ENCODE results near the gene CELA1. TPM values are rescaled to one million over a fixed set of nuclear protein-coding genes. Genes with fewer than 3 reads are reported as not detected.
"Not testable (repeated sequence)": the region's sequence is repeated elsewhere in the genome, so short reads cannot be mapped to it uniquely, and the experiment has no call there.

CELA1 gene
- total and polyA plus RNA-seq, 10 of the 15 experiments (the other 5 are each of a cell fraction or from before 2014, with no cell fraction given), result not detected

DNA sequence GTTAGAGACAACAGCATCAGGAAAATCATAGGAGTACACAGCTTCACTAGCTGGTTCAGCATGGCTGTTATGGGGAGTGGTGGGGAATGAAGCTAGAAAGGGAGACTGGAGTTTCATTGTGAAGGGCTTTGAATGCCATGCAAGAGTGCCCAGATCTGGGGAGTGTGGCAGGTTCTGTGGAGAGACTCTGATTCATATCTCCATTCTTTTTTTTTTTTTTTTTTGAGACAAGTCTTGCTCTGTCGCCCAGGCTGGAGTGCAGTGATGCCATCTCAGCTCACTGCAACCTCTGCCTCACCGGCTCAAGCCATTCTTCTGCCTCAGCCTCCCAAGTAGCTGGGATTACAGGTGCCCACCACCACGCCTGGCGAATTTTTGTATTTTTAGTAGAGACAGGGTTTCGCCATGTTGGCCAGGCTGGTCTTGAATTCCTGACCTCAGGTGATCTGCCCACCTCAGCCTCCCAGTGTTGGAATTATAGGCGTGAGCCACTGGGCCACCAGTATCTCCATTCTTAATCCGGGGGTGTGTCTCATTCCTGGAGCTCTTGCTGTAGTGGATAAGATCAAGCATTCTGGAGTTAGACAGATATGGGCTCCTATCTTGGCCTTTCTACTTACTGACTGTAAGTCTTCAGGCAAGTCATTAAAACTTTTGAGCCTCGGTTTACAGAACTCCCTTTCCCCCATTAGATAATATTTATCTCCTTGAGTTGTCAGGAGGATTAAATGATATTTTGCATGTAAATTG is 28.2 kb downstream of the CELA1 start:
- peaks cover 20% of the 10 kb centered on the region for H3K79me2 ChIP-seq (ENCODE audit: control insufficient read depth, insufficient read depth, low read length)
- H3K27me3 ChIP-seq (replicated peaks in 1 of 2; ENCODE audit: control insufficient read depth in 2 of 2, insufficient read depth in 2 of 2, low read length in 1 of 2); intact Hi-C loops (cut with micrococcal nuclease; ENCODE audit: unreplicated experiment); ATAC-seq; H3K9ac ChIP-seq (ENCODE audit: control insufficient read depth, insufficient read depth, low read length); FAIRE-seq; H2AFZ ChIP-seq (ENCODE audit: control insufficient read depth, low read depth, low read length); H3K27ac ChIP-seq (ENCODE audit: control insufficient read depth, insufficient read depth); BruUV-seq (replicated peaks); H3K9me3 ChIP-seq (replicated peaks; ENCODE audit: control insufficient read depth, insufficient read depth, low read length); H3K36me3 ChIP-seq (ENCODE audit: control insufficient read depth in 2 of 2, insufficient read depth in 2 of 2, low read length in 1 of 2); H3K4me2 ChIP-seq (ENCODE audit: control insufficient read depth, insufficient read depth); in situ Hi-C loops (cut with MboI); H3K4me3 ChIP-seq; DNase-seq (ENCODE audit: low read depth, low spot score); H4K20me1 ChIP-seq (ENCODE audit: control insufficient read depth, insufficient read depth): not testable (repeated sequence)
- ChIA-PET RAD21 (ENCODE audit: unreplicated experiment) (interaction anchor here (0.6 to 3.1 kb wide), 3 partner anchors 23 to 332 kb away, joined by 3 to 22 read pairs (median 4); partner anchors contain the start of gene LETMD1), CTCF (interaction anchor here (0.6 to 1.5 kb wide), 6 partner anchors 9 to 553 kb away, joined by 3 to 12 read pairs (median 3); partner anchors contain the start of gene DAZAP2), SMC1A (ENCODE audit: uncharacterized antibody, unreplicated experiment) (interaction anchor here (0.6 to 7.3 kb wide), 8 partner anchors 9 to 301 kb away, joined by 3 to 58 read pairs (median 4); no protein-coding TSS in a partner anchor), POLR2A (interaction anchor here (0.6 to 0.7 kb wide), 3 partner anchors 229 to 1214 kb away, joined by 3 to 4 read pairs (median 3); no protein-coding TSS in a partner anchor)
- 80% methylated on average over 7 of the region's 8 CpGs for WGBS (ENCODE audit: insufficient coverage, insufficient replicate concordance, low lambda C conversion rate, missing lambda C conversion rate)
- peaks cover 36% of the 10 kb centered on the region for H3K4me1 ChIP-seq (ENCODE audit: control insufficient read depth, insufficient read depth, low read length)

DNA sequence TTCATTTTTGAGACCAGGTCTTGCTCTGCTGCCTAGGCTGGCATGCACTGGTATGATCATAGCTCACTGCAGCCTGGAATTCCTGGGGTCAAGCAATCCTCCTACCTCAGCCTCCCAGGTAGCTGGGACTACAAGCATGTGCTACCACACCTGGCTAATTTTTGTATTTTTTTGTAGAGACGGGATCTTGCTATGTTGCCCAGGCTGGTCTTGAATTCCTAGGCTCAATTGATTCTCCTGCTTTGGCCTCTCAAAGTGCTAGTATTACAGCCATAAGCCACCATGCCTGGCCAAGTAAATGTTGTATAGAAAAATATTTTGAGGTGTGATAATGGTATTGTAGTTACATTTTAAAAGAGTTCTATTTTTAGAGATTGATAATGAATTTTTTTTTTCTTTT is 35.1 kb downstream of the CELA1 start:
- H3K27ac ChIP-seq (ENCODE audit: control insufficient read depth, insufficient read depth), result no peak overlapping the region
- FAIRE-seq, result no peak
- RAD21 ChIA-PET (ENCODE audit: unreplicated experiment), result no interaction called here
- H2AFZ ChIP-seq (ENCODE audit: control insufficient read depth, low read depth, low read length), result no peak overlapping the region
- SMC1A ChIA-PET (ENCODE audit: uncharacterized antibody, unreplicated experiment), result interaction anchor here (1.2 to 2.3 kb wide), 2 partner anchors 11 to 29 kb away, joined by 3 to 8 read pairs; no protein-coding TSS in a partner anchor
- H3K36me3 ChIP-seq (ENCODE audit: control insufficient read depth in 2 of 2, insufficient read depth in 2 of 2, low read length in 1 of 2), result peaks cover 0 to 6% of the 10 kb centered on the region in 2 experiments; a peak in 1 of 4 replicates
- intact Hi-C loops (cut with micrococcal nuclease; ENCODE audit: unreplicated experiment) (no loop called here), in situ Hi-C loops (cut with MboI) (no loop called here)
- no peak overlapping the region for H3K4me3 ChIP-seq
- CTCF ChIA-PET, result no interaction called here
- ATAC-seq, result no peak
- no peaks in the 10 kb centered on the region for H3K9me3 ChIP-seq (replicated peaks; ENCODE audit: control insufficient read depth, insufficient read depth, low read length)
- H3K9ac ChIP-seq (ENCODE audit: control insufficient read depth, insufficient read depth, low read length), result no peak overlapping the region
- WGBS (ENCODE audit: insufficient coverage, insufficient replicate concordance, low lambda C conversion rate, missing lambda C conversion rate), result 100% methylated on average over 1 of the region's 1 CpG
- no peaks in the 10 kb centered on the region for H4K20me1 ChIP-seq (ENCODE audit: control insufficient read depth, insufficient read depth)
- no peaks in the 10 kb centered on the region for H3K27me3 ChIP-seq (replicated peaks in 1 of 2; ENCODE audit: control insufficient read depth in 2 of 2, insufficient read depth in 2 of 2, low read length in 1 of 2)
- H3K4me1 ChIP-seq (ENCODE audit: control insufficient read depth, insufficient read depth, low read length), result peaks cover 6% of the 10 kb centered on the region
- H3K4me2 ChIP-seq (ENCODE audit: control insufficient read depth, insufficient read depth), result no peak overlapping the region
- no peaks in the 10 kb centered on the region for H3K79me2 ChIP-seq (ENCODE audit: control insufficient read depth, insufficient read depth, low read length)
- no peak for DNase-seq (ENCODE audit: low read depth, low spot score)
- no TSS peak for BruUV-seq (replicated peaks)
- POLR2A ChIA-PET, result interaction anchor here (0.6 to 0.7 kb wide), 3 partner anchors 9 to 544 kb away, joined by 3 to 6 read pairs (median 4); no protein-coding TSS in a partner anchor
- TF ChIP-seq, protein P1, sequence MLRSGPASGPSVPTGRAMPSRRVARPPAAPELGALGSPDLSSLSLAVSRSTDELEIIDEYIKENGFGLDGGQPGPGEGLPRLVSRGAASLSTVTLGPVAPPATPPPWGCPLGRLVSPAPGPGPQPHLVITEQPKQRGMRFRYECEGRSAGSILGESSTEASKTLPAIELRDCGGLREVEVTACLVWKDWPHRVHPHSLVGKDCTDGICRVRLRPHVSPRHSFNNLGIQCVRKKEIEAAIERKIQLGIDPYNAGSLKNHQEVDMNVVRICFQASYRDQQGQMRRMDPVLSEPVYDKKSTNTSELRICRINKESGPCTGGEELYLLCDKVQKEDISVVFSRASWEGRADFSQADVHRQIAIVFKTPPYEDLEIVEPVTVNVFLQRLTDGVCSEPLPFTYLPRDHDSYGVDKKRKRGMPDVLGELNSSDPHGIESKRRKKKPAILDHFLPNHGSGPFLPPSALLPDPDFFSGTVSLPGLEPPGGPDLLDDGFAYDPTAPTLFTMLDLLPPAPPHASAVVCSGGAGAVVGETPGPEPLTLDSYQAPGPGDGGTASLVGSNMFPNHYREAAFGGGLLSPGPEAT (IDR thresholded peaks at IDR 0.05; ENCODE audit: low read depth), result no peak
- no peak for TF ChIP-seq SRF (IDR thresholded peaks at IDR 0.05; ENCODE audit: low read depth in 2 of 2, low read length in 2 of 2)
- TF ChIP-seq, protein P2, sequence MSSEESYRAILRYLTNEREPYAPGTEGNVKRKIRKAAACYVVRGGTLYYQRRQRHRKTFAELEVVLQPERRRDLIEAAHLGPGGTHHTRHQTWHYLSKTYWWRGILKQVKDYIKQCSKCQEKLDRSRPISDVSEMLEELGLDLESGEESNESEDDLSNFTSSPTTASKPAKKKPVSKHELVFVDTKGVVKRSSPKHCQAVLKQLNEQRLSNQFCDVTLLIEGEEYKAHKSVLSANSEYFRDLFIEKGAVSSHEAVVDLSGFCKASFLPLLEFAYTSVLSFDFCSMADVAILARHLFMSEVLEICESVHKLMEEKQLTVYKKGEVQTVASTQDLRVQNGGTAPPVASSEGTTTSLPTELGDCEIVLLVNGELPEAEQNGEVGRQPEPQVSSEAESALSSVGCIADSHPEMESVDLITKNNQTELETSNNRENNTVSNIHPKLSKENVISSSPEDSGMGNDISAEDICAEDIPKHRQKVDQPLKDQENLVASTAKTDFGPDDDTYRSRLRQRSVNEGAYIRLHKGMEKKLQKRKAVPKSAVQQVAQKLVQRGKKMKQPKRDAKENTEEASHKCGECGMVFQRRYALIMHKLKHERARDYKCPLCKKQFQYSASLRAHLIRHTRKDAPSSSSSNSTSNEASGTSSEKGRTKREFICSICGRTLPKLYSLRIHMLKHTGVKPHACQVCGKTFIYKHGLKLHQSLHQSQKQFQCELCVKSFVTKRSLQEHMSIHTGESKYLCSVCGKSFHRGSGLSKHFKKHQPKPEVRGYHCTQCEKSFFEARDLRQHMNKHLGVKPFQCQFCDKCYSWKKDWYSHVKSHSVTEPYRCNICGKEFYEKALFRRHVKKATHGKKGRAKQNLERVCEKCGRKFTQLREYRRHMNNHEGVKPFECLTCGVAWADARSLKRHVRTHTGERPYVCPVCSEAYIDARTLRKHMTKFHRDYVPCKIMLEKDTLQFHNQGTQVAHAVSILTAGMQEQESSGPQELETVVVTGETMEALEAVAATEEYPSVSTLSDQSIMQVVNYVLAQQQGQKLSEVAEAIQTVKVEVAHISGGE (CRISPR knock-in tag; IDR thresholded peaks at IDR 0.05), result no peak
- no peak for TF ChIP-seq TCF12 (IDR thresholded peaks at IDR 0.05; ENCODE audit: low read depth, low read length)
- TF ChIP-seq PML (IDR thresholded peaks at IDR 0.05; ENCODE audit: low read length), result no peak
- no peak for TF ChIP-seq SIX5 (IDR thresholded peaks at IDR 0.05; ENCODE audit: low read depth, low read length, severe bottlenecking)
- no peak for TF ChIP-seq RFX5 (IDR thresholded peaks at IDR 0.05; ENCODE audit: low read depth, low read length)
- no peak for TF ChIP-seq FOXM1 (IDR thresholded peaks at IDR 0.05; ENCODE audit: low read depth, low read length)
- TF ChIP-seq CBX3 (IDR thresholded peaks at IDR 0.05; ENCODE audit: borderline replicate concordance, low read depth), result no peak
- no peak for TF ChIP-seq ASH2L (IDR thresholded peaks at IDR 0.05; ENCODE audit: borderline replicate concordance, low read depth)
- no peak for TF ChIP-seq EZH2 (IDR thresholded peaks at IDR 0.05; ENCODE audit: borderline replicate concordance, control insufficient read depth, low read depth, low read length)
